ENCODE data around the gene FTO. TPM values are rescaled to one million over a fixed set of nuclear protein-coding genes. Genes with fewer than 3 reads are reported as not detected.

FTO gene
- total RNA-seq, 1 donor from 2014 or later: 39.4 TPM

- no peak for DNase-seq (ENCODE audit: low read depth in 2 of 2)
Observed at GRCh38 chr16:53753431-53753830, 49.5 kb downstream of the FTO start.

GRCh38 chr16:53755026-53755910, 51.3 kb downstream of the FTO start:
- DNase-seq (ENCODE audit: low read depth in 2 of 2): no peak

- DNase-seq (ENCODE audit: low read depth in 2 of 2): no peak
Observed at GRCh38 chr16:53756275-53756996, 52.5 kb downstream of the FTO start.

GRCh38 chr16:53757971-53758609, 54.1 kb downstream of the FTO start:
- no peak for DNase-seq (ENCODE audit: low read depth in 2 of 2)

GRCh38 chr16:53761962-53762703, 58.2 kb downstream of the FTO start:
- no peak for DNase-seq (ENCODE audit: low read depth in 2 of 2)

GRCh38 chr16:53766304-53767016, 62.5 kb downstream of the FTO start:
- peak in 1 of 2 donors; percentile 76 for DNase-seq (ENCODE audit: low read depth in 2 of 2)

- DNase-seq (ENCODE audit: low read depth in 2 of 2): no peak
Observed at GRCh38 chr16:53768167-53768566, 64.2 kb downstream of the FTO start.

- DNase-seq (ENCODE audit: low read depth in 2 of 2): peak in 1 of 2 donors; percentile 12
Observed at GRCh38 chr16:53768593-53768992, 64.6 kb downstream of the FTO start.

GRCh38 chr16:53769185-53769584, 65.2 kb downstream of the FTO start:
- DNase-seq (ENCODE audit: low read depth in 2 of 2): no peak

GRCh38 chr16:53769787-53770186, 65.8 kb downstream of the FTO start:
- DNase-seq (ENCODE audit: low read depth in 2 of 2): peak in 1 of 2 donors; percentile 54

GRCh38 chr16:53770641-53771040, 66.7 kb downstream of the FTO start:
- DNase-seq (ENCODE audit: low read depth in 2 of 2): no peak

GRCh38 chr16:53771655-53772497, 67.9 kb downstream of the FTO start:
- no peak for DNase-seq (ENCODE audit: low read depth in 2 of 2)

GRCh38 chr16:53773150-53773846, 69.3 kb downstream of the FTO start:
- DNase-seq (ENCODE audit: low read depth in 2 of 2): peak; percentile 73 to 84

- DNase-seq (ENCODE audit: low read depth in 2 of 2): no peak
Observed at GRCh38 chr16:53773881-53774280, 69.9 kb downstream of the FTO start.

GRCh38 chr16:53775106-53775820, 71.3 kb downstream of the FTO start:
- DNase-seq (ENCODE audit: low read depth in 2 of 2): no peak

GRCh38 chr16:53775821-53776431, 72.0 kb downstream of the FTO start:
- DNase-seq (ENCODE audit: low read depth in 2 of 2): no peak

- no peak for DNase-seq (ENCODE audit: low read depth in 2 of 2)
Observed at GRCh38 chr16:53779186-53779585, 75.2 kb downstream of the FTO start.

- DNase-seq (ENCODE audit: low read depth in 2 of 2): no peak
Observed at GRCh38 chr16:53780051-53780450, 76.1 kb downstream of the FTO start.

Measured in dermis microvascular lymphatic vessel endothelial cell (primary cell).